Measurements from ENCODE around the gene ZNF423. TPM values are rescaled to one million over a fixed set of nuclear protein-coding genes. Genes with fewer than 3 reads are reported as not detected.

ZNF423 gene
- total and polyA plus RNA-seq, 10 donors, result 0.36 to 7.0 (median 3.7) TPM

DNA sequence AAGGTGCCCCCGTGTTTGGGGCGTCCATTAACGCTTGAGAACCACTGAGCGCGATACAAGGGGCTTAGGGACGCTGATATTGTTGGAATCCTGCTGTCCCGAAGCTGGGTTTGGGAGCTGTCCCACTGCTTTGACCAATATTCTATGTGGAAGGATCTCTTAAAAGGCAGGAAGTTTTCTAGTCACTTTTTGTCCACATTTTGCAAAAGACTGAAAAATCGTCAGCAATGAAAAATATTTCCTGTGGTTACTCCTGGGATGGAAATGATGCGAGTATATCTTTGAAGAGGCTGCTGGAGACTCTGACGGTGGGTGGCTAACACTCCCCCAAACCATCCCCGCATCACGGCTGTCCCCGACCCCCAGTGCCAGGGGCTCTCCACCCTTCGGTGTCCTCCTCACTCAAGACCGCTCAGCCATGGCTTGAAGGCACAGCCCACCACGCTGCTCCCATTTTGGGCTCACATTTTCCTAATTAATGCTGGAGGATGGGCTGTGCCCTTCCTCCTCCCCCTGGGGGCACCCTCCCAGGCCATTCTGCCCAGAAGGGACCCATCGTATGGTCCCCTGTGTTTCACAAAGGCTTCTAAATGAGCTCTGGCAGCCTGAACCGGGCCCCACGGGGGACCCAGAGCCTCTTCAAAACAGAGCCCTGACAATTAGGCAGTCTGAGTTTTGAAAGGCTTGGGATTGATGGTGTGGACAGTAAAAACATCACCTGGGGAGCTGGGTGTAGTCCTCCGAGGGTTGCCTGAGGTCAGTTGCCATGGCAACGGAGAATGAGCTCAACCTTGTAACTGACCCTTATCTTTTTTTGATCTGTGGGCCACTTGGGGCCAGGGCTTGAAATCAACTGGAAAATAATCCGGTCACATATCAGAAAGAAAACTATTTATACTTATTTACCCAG is 323.7 kb downstream of the ZNF423 start:
- Histone ChIP-seq H3K4me1 (peaks cover 0 to 35% (median 6%) of the 10 kb centered on the region in 6 donors), H3K27ac (no peak overlapping the region), H3K36me3 (no peaks in the 10 kb centered on the region), H3K27me3 (replicated peaks in 1 of 7) (peaks cover 0 to 34% (median 0%) of the 10 kb centered on the region in 7 donors), H3K4me3 (no peak overlapping the region), H3K9me3 (no peaks in the 10 kb centered on the region)
- DNase-seq, result peak; percentile 47
- intact Hi-C loops (cut with DNase I; ENCODE audit: low total_unique reads), result no loop called here
- TF ChIP-seq POLR2AphosphoS5 (IDR thresholded peaks at IDR 0.05) (no peak), POLR2A (IDR thresholded peaks at IDR 0.05) (no peak)
- TF ChIP-seq, protein P1, sequence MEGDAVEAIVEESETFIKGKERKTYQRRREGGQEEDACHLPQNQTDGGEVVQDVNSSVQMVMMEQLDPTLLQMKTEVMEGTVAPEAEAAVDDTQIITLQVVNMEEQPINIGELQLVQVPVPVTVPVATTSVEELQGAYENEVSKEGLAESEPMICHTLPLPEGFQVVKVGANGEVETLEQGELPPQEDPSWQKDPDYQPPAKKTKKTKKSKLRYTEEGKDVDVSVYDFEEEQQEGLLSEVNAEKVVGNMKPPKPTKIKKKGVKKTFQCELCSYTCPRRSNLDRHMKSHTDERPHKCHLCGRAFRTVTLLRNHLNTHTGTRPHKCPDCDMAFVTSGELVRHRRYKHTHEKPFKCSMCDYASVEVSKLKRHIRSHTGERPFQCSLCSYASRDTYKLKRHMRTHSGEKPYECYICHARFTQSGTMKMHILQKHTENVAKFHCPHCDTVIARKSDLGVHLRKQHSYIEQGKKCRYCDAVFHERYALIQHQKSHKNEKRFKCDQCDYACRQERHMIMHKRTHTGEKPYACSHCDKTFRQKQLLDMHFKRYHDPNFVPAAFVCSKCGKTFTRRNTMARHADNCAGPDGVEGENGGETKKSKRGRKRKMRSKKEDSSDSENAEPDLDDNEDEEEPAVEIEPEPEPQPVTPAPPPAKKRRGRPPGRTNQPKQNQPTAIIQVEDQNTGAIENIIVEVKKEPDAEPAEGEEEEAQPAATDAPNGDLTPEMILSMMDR (IDR thresholded peaks at IDR 0.05 in 8 of 11, conservative IDR thresholded peaks at IDR 0.05 in 3 of 11), result no peak
- WGBS, 5 donors, result 70 to 79% (median 73%) methylated on average over 22 of the region's 22 CpGs

DNA sequence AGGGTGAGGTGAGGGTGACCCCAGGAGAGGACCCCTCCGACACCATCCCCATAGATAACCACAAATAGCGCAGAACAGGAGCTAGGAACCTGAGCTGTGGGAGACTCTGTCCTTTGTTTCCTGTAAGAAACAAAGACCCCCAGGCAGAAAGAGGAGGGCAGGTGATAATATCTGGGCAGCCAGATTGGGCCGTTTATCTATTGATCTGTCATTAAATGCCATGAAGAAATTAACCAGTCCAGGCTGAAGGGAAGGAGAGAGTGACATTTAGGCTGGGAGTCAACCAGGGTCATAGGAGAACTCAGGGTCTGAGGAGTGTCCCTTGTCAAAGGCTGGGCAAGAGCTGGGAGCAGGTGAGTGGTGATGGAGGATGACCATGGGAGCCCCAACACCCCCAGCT is 324.5 kb downstream of the ZNF423 start:
- DNase-seq, result no peak
- H3K9me3 ChIP-seq, result no peaks in the 10 kb centered on the region
- intact Hi-C loops (cut with DNase I; ENCODE audit: low total_unique reads), result no loop called here
- H3K4me3 ChIP-seq, result no peak overlapping the region
- TF ChIP-seq POLR2AphosphoS5 (IDR thresholded peaks at IDR 0.05) (no peak), POLR2A (IDR thresholded peaks at IDR 0.05) (no peak)
- TF ChIP-seq, protein P1 (IDR thresholded peaks at IDR 0.05 in 8 of 11, conservative IDR thresholded peaks at IDR 0.05 in 3 of 11), result no peak
- WGBS, 5 donors, result 65 to 82% (median 66%) methylated on average over 3 of the region's 3 CpGs
- peaks cover 0 to 35% (median 6%) of the 10 kb centered on the region in 6 donors for H3K4me1 ChIP-seq
- no peak overlapping the region for H3K27ac ChIP-seq
- peaks cover 0 to 34% (median 0%) of the 10 kb centered on the region in 7 donors for H3K27me3 ChIP-seq (replicated peaks in 1 of 7)
- H3K36me3 ChIP-seq, result no peaks in the 10 kb centered on the region

DNA sequence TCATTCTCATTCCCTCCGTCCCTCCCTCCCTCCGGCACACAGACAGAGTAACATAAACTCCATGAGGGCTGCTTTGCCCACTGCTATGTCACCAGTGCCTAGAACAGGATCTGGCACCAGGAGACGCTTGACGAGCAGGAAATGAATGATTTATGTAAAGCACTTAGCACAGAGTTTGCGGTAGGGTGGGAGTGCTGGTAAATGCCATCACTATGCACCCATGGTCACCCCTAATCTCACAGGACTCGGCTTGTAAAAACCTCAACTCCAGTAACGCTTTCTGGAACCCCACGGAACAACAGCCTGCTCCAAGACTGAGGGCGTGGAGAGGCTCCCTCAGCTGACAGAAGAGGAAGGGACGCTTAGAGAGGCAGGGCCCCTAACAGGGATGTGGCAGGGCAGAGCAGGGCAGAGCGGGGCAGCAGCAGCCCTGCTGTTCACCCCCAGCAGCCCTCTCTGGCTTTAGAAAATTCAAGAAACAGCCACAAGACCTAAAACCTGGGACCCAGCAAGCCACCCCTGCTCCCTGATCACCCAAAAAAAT is 325.4 kb downstream of the ZNF423 start:
- WGBS, 5 donors, result 19 to 38% (median 23%) methylated on average over 9 to 11 of the region's 11 CpGs
- no peak overlapping the region for H3K27ac ChIP-seq
- no peak overlapping the region for H3K4me3 ChIP-seq
- DNase-seq, result no peak
- TF ChIP-seq, protein P1 (IDR thresholded peaks at IDR 0.05 in 8 of 11, conservative IDR thresholded peaks at IDR 0.05 in 3 of 11), result no peak
- no peak for TF ChIP-seq POLR2A (IDR thresholded peaks at IDR 0.05)
- no peaks in the 10 kb centered on the region for H3K9me3 ChIP-seq
- peaks cover 0 to 35% (median 6%) of the 10 kb centered on the region in 6 donors for H3K4me1 ChIP-seq
- peaks cover 0 to 34% (median 0%) of the 10 kb centered on the region in 7 donors for H3K27me3 ChIP-seq (replicated peaks in 1 of 7)
- intact Hi-C loops (cut with DNase I; ENCODE audit: low total_unique reads), result no loop called here
- no peaks in the 10 kb centered on the region for H3K36me3 ChIP-seq

DNA sequence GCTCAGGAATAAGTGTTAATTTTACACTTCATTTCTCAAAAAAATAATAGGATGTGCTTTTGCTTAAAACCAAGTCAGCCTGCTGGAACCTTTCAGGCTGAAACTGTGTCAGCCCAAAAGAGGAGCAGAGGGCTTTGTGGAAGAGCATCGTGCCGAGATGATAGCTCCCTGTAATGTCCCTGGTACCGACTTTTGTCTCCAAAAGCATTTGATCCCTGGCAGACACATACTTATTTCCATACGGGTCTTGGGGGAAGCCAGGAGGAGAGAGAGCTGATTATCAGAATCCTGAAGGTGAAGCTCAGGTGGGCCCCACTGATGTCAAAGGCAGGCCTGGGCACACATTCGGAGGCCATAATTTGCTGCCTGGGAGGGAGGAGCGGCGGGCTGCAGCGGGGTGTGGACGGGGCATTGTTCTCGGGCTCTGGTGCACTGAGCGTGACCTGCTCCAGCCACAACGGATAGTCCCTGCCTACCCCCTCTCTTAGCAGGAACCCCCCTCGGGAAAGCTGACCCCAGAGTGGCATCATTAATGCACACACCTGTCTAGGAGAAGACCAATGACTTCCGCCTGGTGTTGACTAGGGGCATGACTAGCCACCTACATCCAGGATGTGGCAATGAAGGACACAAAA is 326.4 kb downstream of the ZNF423 start:
- H3K27me3 ChIP-seq (replicated peaks in 1 of 7), result peaks cover 0 to 37% (median 0%) of the 10 kb centered on the region in 7 donors
- no peaks in the 10 kb centered on the region for H3K36me3 ChIP-seq
- no peak for DNase-seq
- no peak overlapping the region for H3K4me3 ChIP-seq
- H3K4me1 ChIP-seq, result peaks cover 0 to 38% (median 8%) of the 10 kb centered on the region in 6 donors
- no peak overlapping the region for H3K27ac ChIP-seq
- TF ChIP-seq, protein P1 (IDR thresholded peaks at IDR 0.05 in 8 of 11, conservative IDR thresholded peaks at IDR 0.05 in 3 of 11), result no peak
- TF ChIP-seq POLR2A (IDR thresholded peaks at IDR 0.05) (no peak), POLR2AphosphoS5 (IDR thresholded peaks at IDR 0.05) (no peak)
- no peaks in the 10 kb centered on the region for H3K9me3 ChIP-seq
- intact Hi-C loops (cut with DNase I; ENCODE audit: low total_unique reads), result no loop called here
- 73 to 87% (median 82%) methylated on average over 5 to 14 of the region's 14 CpGs for WGBS, 5 donors
